Globus pallidus (tissue), 1 donor: ENCODE measurements around the gene MSTN.

ENCODE experiments used
- DNase-seq: peaks from one replicate; pipeline ENCODE4 v3.0.0-alpha.2; 2015; ENCODE audit warnings: low spot score

Gene MSTN

GRCh38 chr2:190062601-190063000 lies at the start of gene MSTN:
MSTN (minus strand) TSS chr2:190062729; CDS start chr2:190062596, 133 bp downstream.
- DNase-seq: no peak

DNA sequence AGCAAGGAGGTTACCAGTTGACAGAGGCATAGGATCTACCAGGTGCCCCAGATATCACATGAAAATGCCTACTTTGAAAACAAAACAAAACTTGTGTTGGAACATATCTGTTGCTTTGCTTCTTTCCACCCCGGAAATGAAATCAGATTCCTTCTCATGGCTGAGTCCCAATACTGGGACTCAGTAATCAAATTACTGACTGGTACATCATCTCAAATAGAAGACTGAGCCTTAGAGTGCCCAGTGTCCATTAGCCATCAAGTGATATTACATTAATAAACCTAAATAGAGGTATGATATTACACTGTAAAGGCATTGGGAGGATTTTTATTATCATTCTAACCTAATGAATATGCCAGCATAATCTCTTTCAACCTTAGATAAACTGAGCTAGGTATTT lies 48.6 kb upstream of the MSTN start:
- DNase-seq: no peak

- no peak for DNase-seq
Measured at GRCh38 chr2:190110699-190111098, 48.2 kb upstream of the MSTN start.

GRCh38 chr2:190110131-190110530 lies 47.6 kb upstream of the MSTN start:
- DNase-seq: peak; percentile 75

DNA sequence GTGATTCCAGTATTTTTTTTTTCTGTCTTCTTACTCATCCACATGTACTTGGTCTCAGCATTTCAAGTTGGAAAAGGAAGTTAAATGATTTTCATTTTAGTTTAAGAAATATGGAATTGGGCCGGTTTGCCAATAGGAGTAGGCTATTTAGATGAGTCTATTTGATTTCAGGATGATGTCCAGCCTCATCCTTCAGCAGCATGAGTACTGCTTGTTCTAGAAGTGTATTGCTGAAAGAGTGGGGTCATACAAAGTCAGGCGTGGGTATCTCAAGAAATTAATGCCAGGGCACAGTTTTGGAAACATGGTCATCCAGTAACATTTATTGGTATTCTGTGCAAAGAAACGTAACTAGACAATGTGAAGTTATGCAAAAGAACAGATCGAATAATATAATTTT lies 44.9 kb upstream of the MSTN start:
- DNase-seq: no peak

DNA sequence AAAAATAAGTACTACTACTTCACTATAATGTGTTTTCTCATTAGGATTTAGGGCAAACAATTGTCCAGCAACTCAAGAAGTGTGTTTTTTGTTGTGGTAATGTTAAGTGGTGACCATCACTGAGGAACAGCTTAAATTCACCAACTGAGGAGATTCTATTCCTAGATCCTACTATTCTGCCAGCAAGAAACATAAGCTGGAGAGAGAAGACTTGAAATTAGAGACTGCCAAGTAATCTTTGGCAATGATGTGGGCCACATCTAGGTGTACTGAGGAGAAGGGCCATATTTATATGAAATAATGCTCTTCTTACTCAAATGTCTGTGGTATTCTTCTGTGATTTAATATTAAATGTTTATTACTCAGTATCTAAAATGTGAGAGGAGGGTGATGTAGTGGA lies 44.3 kb upstream of the MSTN start:
- DNase-seq: no peak

- no peak for DNase-seq
Measured at GRCh38 chr2:190105554-190105953, 43.0 kb upstream of the MSTN start.

DNA sequence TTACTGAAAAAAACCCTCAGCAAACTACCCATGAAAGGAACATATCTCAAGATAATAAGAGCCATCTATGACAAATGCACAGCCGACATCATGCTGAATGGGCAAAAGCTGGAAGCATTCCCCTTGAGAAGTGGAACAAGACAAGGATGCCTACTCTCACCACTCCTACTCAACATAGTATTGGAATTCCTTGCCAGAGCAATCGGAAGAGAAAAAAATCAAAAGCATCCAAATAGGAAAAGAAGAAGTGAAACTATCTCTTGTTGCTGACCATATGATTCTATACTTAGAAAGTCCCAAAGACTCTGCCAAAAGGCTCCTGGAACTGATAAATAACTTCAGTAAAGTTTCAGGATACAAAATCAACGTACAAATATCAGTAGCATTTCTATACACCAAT lies 40.6 kb upstream of the MSTN start:
- no peak for DNase-seq

DNA sequence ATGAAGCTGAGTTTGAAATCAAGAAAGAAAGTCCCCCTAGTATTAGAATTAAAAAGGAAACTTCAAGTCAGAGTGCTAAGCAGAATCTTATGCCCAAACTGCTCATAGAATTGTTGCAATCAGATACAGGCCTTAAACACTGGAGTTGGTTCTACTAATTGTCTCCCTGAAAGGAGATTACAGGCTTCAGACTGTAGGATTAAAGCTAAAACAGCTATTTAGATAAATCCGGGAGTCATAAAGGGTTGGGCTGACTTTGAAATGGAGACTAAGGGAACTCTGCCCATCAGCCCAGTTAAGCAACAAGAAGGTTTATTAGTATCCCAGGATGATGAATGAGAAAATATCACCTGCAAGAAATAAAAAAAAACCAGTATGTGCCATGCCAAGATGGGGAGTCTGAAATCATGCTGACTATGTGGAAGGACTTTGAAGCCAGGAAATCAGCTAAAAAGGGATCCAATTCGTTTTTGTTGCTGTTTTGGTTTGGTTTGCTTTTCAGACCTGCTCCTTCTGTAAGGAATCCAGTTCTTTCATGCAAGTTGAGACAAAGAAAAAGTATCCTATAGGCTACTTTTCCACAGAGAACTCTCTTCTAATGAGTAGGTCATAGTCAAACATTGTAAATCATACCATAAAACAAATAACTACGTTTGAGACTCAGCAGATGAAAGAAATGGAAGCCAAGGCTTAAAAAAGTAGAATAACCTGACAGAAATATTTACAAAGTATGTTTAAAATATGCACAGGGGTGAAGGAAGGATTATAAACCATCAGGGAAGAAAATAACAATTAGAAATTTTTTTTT lies 37.6 kb upstream of the MSTN start:
- DNase-seq: no peak

- DNase-seq: no peak
Measured at GRCh38 chr2:190098851-190099250, 36.3 kb upstream of the MSTN start.

DNA sequence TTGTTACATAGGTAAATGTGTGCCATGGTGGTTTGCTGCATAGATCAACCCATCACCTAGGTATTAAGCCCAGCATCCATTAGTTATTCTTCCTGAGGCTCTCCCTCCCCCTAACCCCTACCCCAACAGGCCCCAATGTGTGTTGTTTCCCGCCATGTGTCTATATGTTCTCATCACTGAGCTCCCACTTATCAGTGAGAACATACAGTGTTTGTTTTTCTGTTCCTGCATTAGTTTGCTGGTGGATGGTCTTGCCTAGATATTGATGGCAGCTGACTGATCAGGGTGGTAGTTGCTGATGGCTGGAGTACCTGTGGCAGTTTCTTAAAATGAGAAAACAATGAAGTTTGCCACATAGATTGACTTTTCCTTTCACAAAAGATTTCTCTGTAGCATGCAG lies 34.6 kb upstream of the MSTN start:
- no peak for DNase-seq

DNA sequence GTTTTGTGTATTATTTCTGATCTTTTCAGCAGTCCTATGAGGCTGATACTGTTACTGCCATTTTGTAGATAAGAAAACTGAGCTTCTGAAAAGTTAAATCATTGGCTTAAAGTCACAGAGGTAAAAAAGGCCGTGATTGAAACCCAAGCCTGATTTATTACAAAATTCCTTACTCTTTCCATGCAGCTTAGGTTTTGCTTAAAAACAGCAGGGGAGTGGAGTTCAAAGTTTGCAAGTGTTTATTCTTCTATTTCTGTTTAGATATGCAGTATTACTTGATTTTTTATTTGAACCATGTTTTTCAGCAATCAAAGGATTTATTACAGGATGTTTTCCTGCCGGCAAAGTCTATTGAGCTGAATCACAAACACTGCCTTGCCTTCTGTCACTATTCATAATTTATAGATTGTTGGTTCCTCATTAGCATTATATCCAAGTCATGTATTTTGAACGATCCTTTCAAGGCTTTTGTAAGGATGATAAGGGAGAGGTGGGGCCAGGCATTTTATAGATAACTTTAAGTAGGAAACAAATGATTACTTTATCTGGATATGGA lies 31.9 kb upstream of the MSTN start:
- DNase-seq: no peak

GRCh38 chr2:190093793-190094192 lies 31.3 kb upstream of the MSTN start:
- no peak for DNase-seq

DNA sequence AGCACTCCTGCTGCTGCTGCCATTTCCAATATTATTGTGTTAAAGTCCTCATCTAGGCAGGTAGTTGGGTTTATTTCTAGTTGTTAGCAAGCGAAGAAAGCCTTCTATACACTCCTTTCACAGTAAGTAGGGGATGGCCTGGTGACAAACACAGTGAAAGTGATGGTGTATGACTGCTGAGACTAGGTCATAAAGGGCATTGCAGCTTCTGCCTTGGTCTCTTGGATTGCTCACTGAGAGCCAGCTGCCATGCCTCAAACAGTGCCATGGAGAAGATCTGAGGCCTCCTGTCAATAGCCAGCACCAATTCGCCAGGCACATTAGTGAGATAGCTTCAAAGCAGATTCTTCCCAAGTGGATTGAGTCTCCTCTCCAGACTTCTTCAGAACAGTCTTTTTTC lies 27.6 kb upstream of the MSTN start:
- DNase-seq: no peak

DNA sequence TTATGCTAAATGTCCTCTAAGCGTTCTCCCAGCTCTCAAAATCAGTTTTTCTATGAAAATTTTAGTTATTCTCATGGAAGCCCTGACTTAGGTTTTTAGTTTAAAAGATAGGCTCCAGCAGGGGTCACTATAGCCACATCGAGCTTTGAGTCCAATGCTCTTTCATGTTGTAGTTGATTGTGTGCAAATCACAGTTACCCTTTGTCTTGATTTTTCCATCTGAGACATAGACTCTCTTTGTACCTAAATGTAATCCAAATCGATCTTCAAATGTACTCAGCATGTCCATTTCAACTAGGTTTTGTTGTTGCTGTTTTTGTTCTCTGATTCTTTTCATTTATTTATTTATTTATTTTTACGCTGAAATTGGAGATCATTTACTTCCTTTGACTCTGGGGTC lies 26.4 kb upstream of the MSTN start:
- DNase-seq: peak; percentile 92

GRCh38 chr2:190084704-190085103 lies 22.2 kb upstream of the MSTN start:
- DNase-seq: no peak

GRCh38 chr2:190082118-190082517 lies 19.6 kb upstream of the MSTN start:
- DNase-seq: no peak

GRCh38 chr2:190080527-190081049 lies 18.1 kb upstream of the MSTN start:
- no peak for DNase-seq

- no peak for DNase-seq
Measured at GRCh38 chr2:190079160-190079559, 16.6 kb upstream of the MSTN start.

DNA sequence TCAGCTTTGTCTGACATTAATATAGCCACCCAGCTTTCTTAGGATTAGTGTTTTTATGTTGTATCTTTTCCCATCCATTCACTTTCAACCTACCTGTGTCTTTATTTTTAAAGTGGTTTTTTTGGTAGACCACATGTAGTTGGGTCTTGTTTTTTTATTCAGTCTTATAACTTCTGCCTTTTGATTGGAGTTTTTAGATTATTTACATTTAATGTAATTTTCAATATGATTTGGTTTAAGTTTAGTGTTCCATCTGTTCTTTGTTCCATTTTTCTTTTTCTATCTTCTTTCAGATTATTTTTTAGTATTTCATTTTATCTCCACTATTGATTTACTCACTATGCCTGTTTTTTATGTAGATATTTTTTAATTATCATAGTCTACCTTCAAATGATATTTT lies 13.1 kb upstream of the MSTN start:
- no peak for DNase-seq

DNA sequence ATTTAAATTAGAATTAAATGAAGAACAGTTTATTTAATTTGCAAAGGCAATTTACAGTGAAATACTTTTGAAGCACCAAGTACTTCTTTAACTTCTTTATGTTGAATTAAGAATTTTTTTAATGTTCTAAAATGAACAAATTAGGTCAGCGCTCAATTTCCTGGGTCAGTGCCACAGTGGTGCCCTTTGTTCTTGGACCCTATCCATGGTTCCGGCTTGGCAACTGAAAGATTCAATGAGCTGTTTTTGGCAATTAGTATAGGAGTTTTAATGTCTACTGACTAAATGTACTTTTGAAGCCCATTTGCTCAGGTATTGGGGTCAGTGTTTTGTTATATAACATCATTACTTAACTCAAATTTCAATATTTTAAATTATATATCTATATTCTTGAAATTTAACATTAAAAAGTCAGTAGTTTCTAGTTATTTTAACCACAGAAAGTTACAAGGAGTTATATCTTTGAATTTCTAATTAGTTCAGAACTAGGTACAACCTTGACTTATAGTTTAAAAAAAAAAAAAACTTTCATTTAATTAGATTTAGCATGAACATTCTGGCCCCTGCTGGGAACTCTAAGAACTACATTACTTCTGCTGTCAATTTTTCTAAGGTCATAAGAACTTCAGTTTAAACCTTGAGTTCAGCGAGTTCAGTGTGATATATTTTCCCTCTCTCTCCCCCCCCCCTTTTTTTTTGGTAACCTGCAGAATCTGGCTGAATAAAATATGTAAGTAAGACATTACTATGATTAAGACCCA lies 7.6 kb upstream of the MSTN start:
- DNase-seq: peak; percentile 46

DNA sequence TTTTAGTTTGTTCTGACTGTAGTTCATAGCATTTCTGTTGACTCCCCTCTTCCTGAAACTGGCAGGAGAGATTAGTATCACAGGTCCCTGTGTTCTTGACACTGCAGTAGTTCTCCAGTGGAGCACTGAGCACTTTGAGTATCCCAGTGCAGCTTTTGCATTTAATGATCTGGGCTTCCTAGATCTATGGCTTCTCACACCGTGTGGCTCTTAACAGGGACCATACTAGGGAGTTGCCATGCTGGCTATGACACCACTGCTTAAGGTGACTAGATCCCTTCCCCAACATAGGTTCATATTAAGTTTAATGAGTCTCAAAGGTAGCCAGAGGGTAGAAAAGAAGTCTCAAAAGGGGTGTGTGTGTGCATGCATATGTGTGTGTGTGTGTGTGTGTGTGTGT lies 6.2 kb upstream of the MSTN start:
- DNase-seq: no peak

GRCh38 chr2:190065839-190066238 lies 3.3 kb upstream of the MSTN start:
- no peak for DNase-seq
